ENCODE results near the gene ACOXL. TPM values are rescaled to one million over a fixed set of nuclear protein-coding genes. Genes with fewer than 3 reads are reported as not detected.

ACOXL gene
- total and polyA plus RNA-seq, 2 of the 8 experiments (the other 6 are each of a cell fraction or from before 2014, with no cell fraction given), result 11.4 to 20.6 TPM

DNA sequence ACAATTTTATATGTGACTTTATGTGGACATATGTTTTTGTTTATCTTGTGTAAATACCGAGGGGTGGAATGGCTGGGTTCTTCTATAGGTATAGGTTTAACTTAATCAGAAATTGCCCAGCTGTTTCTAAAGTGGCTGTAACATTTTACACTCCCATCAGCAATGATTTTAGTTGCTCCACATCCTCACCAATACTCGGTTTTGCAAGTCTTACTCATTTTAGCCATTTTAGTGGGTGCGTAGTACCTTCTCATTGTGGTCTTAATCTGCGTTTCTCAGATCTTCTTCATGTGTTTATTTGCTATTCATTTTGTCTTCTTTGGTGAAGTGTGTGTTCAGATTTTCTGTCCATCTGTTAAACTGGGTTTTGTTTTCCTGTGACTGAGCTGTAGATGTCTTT is 292.9 kb downstream of the ACOXL start:
- no peaks in the 10 kb centered on the region; the same call in 1 of the 2 replicates for H3K23me2 ChIP-seq (ENCODE audit: low read depth, low read length)
- H3K9ac ChIP-seq (replicated peaks in 1 of 4; ENCODE audit: extremely low read depth in 1 of 4, low read depth in 3 of 4, low read length in 3 of 4), result no peak overlapping the region
- H2BK12ac ChIP-seq (ENCODE audit: low read depth, low read length), result no peak overlapping the region
- no peak overlapping the region for H3K56ac ChIP-seq (replicated peaks; ENCODE audit: insufficient read length, low read depth, low read length)
- H3K27ac ChIP-seq (ENCODE audit: low read depth, low read length), result no peak overlapping the region
- H3K4ac ChIP-seq (replicated peaks; ENCODE audit: insufficient read length, low read depth, low read length), result no peak overlapping the region
- no peaks in the 10 kb centered on the region for H3K79me2 ChIP-seq (ENCODE audit: control insufficient read depth in 1 of 2, insufficient read depth in 2 of 2, low read length in 2 of 2)
- H2BK20ac ChIP-seq (ENCODE audit: low read length), result no peak overlapping the region
- H2BK120ac ChIP-seq (replicated peaks; ENCODE audit: low read depth, low read length), result no peak overlapping the region
- H2BK5ac ChIP-seq (ENCODE audit: low read depth, low read length), result no peak overlapping the region
- H3K23ac ChIP-seq (ENCODE audit: insufficient read length), result no peak overlapping the region
- no peak overlapping the region for H3K4me2 ChIP-seq (ENCODE audit: insufficient read depth in 1 of 2, low read depth in 2 of 2, low read length in 2 of 2)
- H4K8ac ChIP-seq (ENCODE audit: extremely low read depth, insufficient read depth, low read length), result no peak overlapping the region
- peaks cover 0 to 6% (median 4%) of the 10 kb centered on the region in 4 experiments; a peak in 3 of 7 replicates for H3K4me1 ChIP-seq (replicated peaks in 1 of 4; ENCODE audit: control insufficient read depth in 3 of 4, insufficient read depth in 4 of 4, low read length in 3 of 4)
- no peaks in the 10 kb centered on the region for H4K20me1 ChIP-seq (replicated peaks in 1 of 2; ENCODE audit: control insufficient read depth in 1 of 2, insufficient read depth in 2 of 2, low read length in 2 of 2)
- H3K36me3 ChIP-seq (ENCODE audit: control insufficient read depth in 2 of 4, insufficient read depth in 4 of 4, low read length in 3 of 4), result no peaks in the 10 kb centered on the region; a peak in 1 of 8 replicates
- FAIRE-seq, result no peak
- no peak overlapping the region for H3K18ac ChIP-seq (ENCODE audit: extremely low read depth, low read length)
- H3K14ac ChIP-seq (ENCODE audit: insufficient read length), result no peak overlapping the region
- CTCF ChIA-PET (ENCODE audit: partially characterized antibody), result interaction anchor here (0.5 to 1.3 kb wide), 4 partner anchors 9 to 213 kb away, joined by 3 to 4 read pairs (median 3); no protein-coding TSS in a partner anchor
- H4K5ac ChIP-seq (ENCODE audit: insufficient read length, low read depth, low read length), result no peak overlapping the region
- H3K4me3 ChIP-seq (ENCODE audit: extremely low read depth in 1 of 4, insufficient read depth in 2 of 4, low read depth in 3 of 4, low read length in 4 of 4), result no peak overlapping the region
- no peak overlapping the region for H4K91ac ChIP-seq (replicated peaks; ENCODE audit: insufficient read length, low read length)
- H2BK15ac ChIP-seq (ENCODE audit: low read length), result no peak overlapping the region
- H2AK5ac ChIP-seq (ENCODE audit: low read depth, low read length), result no peak overlapping the region
- POLR2A ChIA-PET (ENCODE audit: partially characterized antibody), result no interaction called here
- no peaks in the 10 kb centered on the region for H3K9me3 ChIP-seq (ENCODE audit: insufficient read depth in 2 of 2, low read depth in 1 of 2, low read length in 1 of 2)
- H2AFZ ChIP-seq (ENCODE audit: low read length), result no peak overlapping the region
- H3K27me3 ChIP-seq (replicated peaks in 1 of 4; ENCODE audit: control insufficient read depth in 3 of 4, extremely low read depth in 1 of 4, insufficient read depth in 3 of 4, low read length in 3 of 4), result no peaks in the 10 kb centered on the region
- DNase-seq (ENCODE audit: low read depth in 1 of 2, low spot score in 2 of 2), result no peak
- 80% methylated on average over 4 of the region's 4 CpGs; no CpG with 5 or more reads in 1 of the 2 experiments for WGBS, 2 experiments (ENCODE audit: extremely low coverage in 1 of 2, insufficient coverage in 1 of 2, insufficient read length in 1 of 2, insufficient replicate concordance in 2 of 2, low coverage in 1 of 2, low lambda C conversion rate in 2 of 2, missing lambda C conversion rate in 1 of 2)
- no peaks in the 10 kb centered on the region; the same call in 1 of the 2 replicates for H3K79me1 ChIP-seq (ENCODE audit: low read depth, low read length)
- TF ChIP-seq EGR1 (IDR thresholded peaks at IDR 0.05; ENCODE audit: borderline replicate concordance, low read depth, low read length), result no peak
- TF ChIP-seq, protein P1, sequence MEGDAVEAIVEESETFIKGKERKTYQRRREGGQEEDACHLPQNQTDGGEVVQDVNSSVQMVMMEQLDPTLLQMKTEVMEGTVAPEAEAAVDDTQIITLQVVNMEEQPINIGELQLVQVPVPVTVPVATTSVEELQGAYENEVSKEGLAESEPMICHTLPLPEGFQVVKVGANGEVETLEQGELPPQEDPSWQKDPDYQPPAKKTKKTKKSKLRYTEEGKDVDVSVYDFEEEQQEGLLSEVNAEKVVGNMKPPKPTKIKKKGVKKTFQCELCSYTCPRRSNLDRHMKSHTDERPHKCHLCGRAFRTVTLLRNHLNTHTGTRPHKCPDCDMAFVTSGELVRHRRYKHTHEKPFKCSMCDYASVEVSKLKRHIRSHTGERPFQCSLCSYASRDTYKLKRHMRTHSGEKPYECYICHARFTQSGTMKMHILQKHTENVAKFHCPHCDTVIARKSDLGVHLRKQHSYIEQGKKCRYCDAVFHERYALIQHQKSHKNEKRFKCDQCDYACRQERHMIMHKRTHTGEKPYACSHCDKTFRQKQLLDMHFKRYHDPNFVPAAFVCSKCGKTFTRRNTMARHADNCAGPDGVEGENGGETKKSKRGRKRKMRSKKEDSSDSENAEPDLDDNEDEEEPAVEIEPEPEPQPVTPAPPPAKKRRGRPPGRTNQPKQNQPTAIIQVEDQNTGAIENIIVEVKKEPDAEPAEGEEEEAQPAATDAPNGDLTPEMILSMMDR (IDR thresholded peaks at IDR 0.05; ENCODE audit: control extremely low read depth in 1 of 3, insufficient read depth in 1 of 3, low read depth in 1 of 3, low read length in 3 of 3), result no peak
- TF ChIP-seq POU5F1 (IDR thresholded peaks at IDR 0.05; ENCODE audit: low read depth, low read length), result no peak
- no peak for TF ChIP-seq BCL11A (IDR thresholded peaks at IDR 0.05; ENCODE audit: low read depth in 2 of 2, low read length in 2 of 2)
- no peak for TF ChIP-seq RNF2 (IDR thresholded peaks at IDR 0.05; ENCODE audit: borderline replicate concordance, low read depth, low read length, missing control alignments, poor library complexity, severe bottlenecking)
- no peak for TF ChIP-seq CEBPB (IDR thresholded peaks at IDR 0.05; ENCODE audit: low read depth, low read length)
- TF ChIP-seq, protein P2, sequence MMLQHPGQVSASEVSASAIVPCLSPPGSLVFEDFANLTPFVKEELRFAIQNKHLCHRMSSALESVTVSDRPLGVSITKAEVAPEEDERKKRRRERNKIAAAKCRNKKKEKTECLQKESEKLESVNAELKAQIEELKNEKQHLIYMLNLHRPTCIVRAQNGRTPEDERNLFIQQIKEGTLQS (IDR thresholded peaks at IDR 0.05; ENCODE audit: insufficient read depth, low read depth, low read length), result no peak
- no peak for TF ChIP-seq EP300 (IDR thresholded peaks at IDR 0.05; ENCODE audit: borderline replicate concordance in 1 of 2, low read depth in 2 of 2, low read length in 2 of 2)
- no peak for TF ChIP-seq SUZ12 (IDR thresholded peaks at IDR 0.05; ENCODE audit: low read length)
- no peak for TF ChIP-seq NRF1 (IDR thresholded peaks at IDR 0.05; ENCODE audit: low read depth, low read length)
